HG03354 (cell line): Measurements from ENCODE around the gene ARHGAP6.
A peak's percentile ranks its signal among the peaks of the same experiment; 100 is the strongest.

Source experiments
- ATAC-seq: cut with Tn5 transposase; IDR thresholded peaks from one replicate; pipeline ENCODE4 v1.9.1; 2021; ENCODE audit warnings: mild to moderate bottlenecking; ENCODE audit not compliant: unreplicated experiment, poor library complexity, severe bottlenecking

ARHGAP6 gene

DNA sequence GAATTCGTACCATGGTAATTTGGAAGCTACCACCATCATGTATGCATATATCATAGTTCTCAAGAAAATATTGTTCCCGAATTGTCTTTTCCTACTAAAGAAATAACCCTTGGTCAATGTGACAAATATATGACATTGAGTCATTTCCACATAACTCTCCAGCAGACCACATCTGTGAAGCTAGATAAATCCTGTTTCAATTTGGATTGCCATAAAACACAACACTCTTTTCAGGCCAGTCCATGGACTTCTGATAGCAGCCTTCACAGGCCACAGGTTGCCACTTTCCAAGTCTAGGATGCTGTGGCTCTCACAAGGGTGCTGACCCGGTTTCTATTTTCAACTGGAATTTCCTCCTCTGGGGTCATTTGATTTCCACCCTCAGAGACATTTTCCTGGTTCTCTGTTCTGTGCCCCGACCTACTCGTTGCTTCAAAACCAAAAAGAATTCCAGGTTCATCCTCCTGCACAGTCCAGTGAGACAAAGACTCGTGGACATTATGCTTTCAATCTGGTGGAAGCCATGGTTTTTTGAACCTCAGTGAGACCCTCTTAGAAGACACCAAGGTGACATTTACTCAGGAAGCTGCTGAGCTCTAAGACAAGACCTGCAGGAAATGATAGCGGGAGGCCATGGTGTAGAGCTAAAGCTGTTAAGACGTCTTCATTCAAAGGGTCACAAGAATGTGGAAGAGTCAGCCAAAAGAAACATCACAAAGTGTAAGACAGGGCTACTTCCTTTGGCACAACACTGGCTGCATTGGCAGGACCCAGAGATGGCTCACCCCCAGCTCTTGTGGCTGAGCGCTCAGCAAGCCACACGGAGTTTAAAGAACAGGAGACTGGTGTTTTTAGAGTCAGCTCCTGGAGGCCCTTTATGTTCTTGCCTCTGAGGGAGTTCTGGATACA, 252.8 kb downstream of the ARHGAP6 start:
- no peak for ATAC-seq

DNA sequence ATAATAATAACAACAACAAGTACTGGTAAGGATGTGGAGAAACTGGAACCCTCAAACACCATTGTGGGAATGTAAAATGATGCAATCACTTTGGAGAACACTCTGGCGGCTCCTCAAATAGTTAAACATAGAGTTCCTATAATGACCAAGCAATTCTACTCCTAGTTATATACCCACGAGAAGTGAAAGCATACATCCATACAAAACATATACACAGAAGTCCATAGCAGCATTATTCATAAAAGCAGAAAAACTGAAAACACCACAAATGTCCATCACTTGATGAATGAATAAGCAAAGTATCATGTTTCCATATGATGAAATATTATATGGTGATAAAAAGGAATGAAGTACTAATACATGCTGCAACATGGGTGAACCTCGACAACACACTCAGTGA, 255.8 kb downstream of the ARHGAP6 start:
- ATAC-seq = no peak

DNA sequence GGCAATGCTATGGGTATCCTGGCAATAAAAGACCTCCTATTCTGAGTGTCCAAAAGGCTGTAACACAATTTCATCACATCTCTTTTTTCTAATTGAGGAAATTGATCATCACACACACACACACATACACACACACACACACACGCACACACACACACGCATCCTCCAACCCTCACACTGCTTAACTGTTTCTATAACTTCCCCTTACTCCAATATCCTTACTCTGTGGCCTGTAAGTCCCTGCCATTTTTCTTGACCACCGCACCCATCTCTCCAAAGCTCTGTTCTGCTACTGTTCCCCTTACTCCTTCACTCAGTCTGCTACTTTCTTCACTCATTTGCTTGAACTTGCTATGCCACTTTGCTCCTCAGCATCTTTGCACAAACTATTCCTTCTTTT, 256.9 kb downstream of the ARHGAP6 start:
- no peak for ATAC-seq

DNA sequence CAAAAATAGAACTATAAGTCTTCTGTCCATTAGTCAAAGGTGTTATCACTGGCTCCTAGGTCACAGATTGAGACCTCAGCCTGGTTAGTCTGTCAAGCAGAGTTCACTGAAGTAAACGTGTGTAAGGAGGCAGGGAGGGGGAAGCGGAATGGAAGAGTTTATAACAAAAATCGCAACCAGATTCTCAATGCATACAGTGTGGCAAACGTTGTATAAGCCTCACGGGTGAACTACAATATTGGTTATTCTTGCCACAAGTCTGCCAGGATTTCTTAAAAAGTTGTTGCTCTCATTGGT, 257.7 kb downstream of the ARHGAP6 start:
- ATAC-seq = no peak

DNA sequence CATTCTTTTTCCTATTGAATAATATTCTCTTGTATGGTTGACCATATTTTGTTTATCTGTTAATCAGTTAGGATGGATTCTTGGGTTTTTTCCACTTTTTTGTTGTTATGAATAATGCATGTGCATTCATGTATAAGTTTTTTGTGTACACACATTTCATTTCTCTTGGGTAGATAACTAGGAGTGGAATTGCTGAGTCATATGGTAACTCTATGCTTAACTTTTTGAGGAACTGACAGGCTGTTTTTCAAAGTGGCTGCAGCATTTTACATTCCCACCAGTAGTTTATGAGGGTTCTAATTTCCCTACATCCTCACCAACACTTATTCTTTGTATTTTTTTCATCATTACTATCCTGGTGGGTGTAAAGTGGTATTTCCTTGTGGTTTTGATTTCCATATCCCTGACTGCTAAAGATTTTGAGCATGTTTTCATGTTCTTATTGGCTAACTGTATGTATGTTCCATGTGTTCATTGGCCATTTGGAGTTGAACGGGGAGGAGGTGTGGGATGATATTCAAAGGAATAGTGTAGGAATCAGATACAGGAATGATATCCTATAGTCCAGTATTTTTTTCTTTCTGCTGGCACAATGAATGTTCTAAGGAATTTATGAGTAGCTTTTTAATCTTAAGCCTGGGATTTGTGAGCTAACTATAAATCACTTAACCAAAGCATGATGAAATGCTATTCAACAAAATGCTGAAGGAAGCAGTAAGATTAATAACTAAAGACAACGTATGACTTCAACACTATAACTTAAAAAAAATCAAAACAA, 258.2 kb downstream of the ARHGAP6 start:
- no peak for ATAC-seq

DNA sequence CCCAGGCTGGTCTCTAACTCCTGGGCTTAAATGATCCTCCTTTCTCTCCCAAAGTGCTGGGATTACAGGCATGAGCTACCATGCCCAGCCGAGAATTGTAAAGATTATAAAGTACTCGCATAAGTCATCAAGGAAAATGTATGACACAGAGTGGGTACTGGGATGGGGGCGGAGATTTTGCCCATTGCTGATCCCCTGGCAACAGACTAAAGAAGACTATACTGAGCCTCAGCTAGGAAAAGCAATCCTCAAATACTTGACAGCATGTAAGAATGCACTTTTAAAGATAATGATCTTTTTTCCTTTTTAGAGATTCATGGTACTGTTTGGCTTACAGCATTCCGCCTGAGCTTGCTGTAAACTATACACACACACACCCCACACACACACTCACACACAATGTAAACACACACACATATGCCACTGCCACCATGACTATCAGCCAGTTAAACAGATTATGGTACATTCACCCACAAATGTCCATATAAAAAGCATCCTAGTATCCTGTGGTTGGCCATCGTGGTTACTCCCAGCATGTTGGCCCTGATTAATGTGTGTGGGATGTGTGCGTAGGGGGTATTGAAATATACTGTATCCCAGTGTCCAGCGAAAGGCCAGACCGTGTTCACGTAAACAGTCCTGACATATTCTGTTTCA, 259.5 kb downstream of the ARHGAP6 start:
- ATAC-seq = no peak

DNA sequence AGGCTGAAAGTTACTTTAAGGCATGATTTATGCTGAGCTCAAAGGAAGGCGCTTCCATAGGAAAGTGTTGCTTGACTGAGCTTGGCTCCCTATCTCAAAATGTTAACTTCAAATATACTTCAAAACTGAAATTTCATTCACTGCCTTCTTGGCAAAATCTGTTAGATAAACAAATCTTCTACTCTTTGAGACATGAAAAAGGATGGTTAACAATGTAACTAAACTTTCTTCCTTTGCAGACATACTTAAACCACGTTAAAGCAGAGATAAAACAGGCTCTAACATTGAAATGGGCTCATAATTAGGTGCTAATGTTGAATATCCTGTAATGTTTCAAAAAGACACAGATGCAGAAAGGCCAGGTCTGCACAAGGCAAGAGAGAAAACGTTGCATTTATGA, 262.1 kb downstream of the ARHGAP6 start:
- no peak for ATAC-seq

DNA sequence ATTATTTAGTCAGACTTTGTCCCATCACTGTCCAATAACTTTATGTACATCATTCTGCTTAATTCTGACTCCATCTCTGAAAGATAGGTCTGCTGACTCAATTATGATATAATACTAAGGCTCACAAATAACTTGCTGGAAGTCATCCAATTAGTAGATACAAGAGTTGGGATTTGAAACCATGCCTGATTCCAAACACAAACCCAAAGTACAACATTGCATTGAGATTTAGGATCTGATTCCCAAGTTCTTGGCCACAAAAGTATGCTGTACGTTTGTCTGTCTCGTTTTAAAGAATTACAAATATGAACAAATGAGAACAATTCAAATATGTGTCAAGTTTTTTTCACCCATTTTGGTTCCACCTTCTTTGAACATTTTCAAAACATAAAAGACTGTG, 263.8 kb downstream of the ARHGAP6 start:
- ATAC-seq = no peak

DNA sequence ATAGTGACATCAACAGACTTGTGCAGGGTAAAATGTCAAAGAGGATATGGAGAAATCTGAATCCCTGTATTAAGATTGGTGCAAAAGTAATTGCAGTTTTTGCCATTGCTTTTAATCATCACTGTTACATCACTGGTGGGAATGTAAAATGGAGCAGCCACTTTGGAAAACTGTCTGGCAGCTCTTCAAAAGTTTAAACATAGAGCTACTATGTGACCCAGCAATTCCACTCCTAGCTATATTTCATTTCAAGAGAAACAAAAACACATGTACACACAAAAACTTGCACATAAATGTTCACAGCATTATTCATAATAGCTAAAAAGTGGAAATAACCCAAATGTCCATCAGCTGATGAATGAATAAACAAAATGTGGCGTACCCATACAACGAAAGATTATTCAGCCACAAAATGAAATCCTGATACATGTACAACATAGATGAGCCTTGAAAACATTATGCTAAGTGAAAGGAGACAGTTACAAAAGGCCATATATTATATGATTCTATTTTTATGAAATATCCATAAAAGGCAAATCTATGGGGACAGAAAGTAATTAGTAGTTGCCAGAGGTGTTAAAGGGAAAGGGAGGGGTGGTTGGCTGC, 266.1 kb downstream of the ARHGAP6 start:
- ATAC-seq = no peak

DNA sequence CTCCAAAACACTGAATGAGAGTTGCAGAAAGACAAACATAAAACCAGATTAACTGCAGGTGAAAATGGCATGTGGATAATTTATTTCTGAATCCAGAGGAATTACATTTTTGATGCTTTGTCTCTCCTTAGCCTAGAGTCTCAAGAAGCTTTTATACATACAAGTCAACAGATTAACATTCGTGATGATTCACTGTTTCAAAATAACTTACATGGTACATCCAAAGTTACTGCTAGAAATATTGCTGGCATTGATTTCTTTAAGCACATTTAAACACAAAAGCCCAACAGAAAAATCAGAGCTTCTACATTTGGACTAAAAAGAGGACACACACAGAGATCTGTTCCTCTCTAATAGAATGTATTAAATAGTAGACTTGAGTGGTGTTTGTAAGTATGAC, 266.9 kb downstream of the ARHGAP6 start:
- no peak for ATAC-seq

DNA sequence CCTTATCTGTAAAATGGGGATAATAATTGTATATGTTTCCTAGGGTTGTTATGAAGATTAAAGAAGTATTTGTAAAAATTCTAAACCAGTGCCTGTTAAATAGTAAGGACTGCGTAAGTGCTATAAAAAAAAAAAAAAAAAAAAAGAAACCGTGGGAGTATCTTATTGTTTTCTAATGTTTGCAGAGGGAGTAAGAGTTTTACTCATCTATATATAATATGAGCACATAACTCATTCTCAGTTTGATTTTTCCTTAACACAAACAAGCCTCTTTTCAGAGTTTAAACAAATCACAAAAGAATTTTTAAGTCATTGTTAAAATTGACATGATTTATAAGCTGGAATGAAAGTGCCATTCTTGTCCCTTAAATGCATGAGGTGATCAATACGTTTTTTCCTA, 267.6 kb downstream of the ARHGAP6 start:
- no peak for ATAC-seq

DNA sequence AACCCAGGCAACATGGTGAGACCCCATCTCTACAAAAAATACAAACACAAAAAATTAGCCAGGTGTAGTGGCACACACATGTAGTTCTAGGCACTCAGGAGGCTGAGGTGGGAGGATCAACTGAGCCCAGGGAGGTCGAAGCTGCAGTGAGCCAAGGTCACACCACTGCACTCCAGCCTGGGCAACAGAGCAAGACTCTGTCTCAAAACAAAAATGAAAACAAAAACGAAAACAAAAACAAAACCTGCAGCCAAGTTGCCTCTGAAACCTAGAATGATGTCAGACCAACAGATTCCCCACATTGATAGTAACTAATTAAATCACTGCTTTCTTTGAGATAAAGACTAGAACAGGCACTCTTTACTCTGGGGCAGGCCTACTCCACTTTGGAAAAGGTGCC, 268.0 kb downstream of the ARHGAP6 start:
- peak; percentile 90 for ATAC-seq

DNA sequence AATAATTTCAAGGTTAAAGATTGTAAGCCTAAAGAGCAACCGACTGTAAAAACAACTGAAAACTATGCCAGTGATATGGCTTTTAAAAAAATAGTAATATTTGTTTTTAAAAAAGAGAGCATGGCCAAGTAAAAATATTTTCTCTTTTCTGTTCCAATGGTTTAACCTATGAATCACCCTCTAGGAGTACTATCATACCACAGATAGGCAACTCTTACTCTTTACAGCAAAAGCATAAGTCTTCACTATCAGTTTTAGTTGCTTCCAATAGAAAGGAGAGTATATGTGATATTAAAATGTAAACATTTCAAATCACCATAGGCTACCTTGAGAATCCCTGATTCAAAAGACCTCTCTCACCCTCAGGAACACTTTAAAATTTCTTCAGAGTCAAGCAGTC, 269.9 kb downstream of the ARHGAP6 start:
- ATAC-seq = no peak

DNA sequence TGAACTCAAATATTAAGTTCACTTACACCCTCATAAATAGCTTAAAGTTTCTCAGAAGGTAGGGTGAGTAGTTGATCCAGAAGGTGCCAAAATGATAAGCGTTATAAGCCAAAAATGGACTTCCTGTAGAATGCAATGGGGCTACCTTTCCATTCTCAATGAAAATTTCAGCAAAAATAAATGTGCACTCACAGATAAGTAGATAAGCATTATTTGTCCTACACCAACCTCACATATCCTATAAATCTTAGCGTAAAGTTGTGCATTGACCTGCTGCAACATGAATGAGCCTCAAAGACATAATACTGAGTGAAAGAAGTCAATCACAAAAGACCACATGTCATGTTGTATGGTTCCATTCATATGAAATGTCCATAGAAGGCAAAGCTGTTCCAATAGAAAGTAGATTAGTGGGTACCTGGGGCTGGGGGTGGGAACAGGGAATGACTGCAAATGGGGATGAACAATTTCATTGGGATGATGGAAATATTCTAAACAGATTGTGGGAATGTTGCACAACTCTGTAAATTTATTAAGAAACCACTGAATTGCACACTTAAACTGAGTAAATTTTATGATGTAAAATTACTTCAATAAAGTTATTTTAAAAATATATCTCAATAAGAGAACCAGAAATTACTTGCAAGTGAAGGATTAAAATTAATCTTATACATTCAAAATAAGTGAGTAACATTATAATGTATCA, 271.6 kb downstream of the ARHGAP6 start:
- no peak for ATAC-seq

DNA sequence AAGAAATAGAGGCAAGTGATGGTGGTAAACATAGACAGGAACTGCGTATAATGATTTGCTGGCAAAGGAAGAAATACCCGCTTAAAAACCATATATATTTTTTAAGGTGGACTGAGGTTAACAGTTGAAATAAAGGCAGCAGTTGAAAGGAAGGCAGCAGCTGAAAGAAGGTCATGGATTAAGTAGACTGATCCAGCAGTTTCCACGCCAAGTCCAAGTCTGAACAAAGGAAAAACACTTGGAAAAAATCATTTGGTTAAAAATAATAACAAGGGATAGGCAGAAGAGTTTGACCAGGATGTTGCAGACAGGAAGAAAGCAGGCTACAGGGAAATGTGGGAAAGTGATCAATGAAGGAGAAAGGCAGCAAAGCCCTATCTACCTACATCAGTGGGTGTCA, 278.9 kb downstream of the ARHGAP6 start:
- no peak for ATAC-seq

DNA sequence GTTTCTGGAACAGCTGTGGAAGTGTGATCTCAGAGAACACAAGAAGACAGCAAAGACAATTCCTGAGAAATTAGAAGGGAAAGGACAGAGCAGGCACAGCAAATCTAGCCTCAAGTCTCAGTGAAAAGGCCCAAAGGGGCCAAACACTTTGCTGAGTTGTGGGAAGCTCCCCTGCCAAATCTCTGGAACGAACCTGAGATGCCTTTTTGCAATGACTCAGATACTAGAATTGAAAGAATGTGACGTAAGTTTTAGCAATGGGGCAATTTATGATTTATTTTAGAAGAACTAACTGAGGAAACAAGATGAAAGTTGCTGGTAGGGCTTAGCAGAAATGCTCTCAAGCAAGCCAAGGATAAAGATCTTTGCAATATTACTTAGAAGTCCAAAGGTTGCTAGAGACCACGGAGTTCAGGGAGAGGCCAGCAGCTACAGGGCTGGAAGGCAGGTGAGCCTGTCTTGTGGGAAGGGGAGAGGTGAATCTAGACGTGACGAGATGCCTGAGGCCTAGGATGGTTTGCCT, 279.7 kb downstream of the ARHGAP6 start:
- no peak for ATAC-seq

DNA sequence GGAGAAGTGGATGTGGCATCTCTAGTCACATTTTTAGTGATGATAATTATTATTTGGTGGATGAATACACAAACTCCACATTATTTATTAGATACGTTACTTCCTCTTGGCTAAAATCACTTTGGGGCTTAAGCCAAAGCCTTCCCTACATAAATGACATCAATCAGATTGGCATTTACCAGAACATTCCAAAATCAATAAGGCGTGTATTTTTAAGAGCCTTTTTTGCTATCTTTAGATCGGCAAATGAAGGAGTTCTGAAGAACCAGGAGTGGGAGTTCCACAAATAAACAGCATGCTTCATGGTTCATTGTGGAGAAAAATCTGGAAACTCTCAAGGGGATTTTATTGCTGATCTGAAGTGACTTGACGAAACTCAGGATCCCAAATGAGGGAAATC, 282.8 kb downstream of the ARHGAP6 start:
- ATAC-seq = no peak

DNA sequence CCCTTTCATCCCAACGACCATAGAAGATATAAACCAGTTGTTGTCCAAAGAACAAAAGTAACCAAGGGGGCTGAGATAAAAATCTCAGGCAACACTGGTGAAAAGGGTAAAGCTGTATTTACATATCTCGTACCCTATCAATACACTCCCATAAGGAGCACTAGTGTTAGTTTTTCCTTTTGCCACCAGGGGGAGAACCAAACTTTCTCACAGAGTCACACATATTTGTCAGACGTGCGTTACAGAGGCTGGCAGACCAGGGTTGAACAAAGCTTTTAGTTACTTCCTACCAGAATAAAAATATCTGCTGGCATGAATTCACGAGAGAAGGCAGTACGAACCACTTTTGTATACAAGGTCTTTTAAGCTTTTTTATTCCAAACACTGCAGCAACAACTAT, 284.3 kb downstream of the ARHGAP6 start:
- ATAC-seq = peak; percentile 95

DNA sequence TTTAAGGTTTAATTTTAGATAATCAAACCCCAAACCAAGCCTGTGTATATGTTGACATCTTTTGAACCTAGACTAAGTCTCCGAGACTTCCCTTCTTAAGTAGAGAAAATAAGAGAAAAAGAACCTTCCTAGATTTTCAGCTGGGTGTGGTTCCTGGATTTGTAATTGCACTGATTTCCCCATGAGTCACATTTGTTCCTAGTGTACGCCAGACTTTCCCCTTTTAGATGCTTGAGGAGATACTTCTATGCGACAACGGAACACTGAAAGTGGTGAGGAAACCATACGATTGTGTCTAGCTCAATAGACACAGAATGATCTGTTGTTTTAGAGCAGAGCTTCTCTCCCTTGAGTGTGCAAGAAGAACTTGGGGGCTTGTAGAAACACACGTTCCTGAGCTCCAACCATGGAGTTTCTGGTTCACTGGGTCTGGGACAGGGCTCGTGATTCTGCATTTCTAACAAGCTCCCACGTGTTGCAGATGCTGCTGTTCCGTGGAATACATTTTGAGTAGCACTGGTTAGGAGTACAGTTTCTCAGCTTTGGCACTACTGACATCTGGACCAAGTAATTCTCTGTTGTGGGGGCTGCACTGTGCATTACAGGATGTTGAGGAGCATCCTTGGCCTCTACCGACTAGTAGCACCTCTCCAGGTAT, 285.4 kb downstream of the ARHGAP6 start:
- no peak for ATAC-seq
